22Rv1 (cell line): Measurements from ENCODE around the gene GARNL3.

Source experiments
- ZFX ChIP-seq: fragments of 450-650 bp; IDR thresholded peaks from 2 replicates; pipeline ENCODE4 v1.6.1; 2017; ENCODE audit warnings: antibody characterized with exemption, borderline replicate concordance
- TF ChIP-seq, protein P1 (sequence below): fragments of 450-650 bp; IDR thresholded peaks from 2 replicates; pipeline ENCODE4 v1.5.1; 2017; ENCODE audit warnings: mild to moderate bottlenecking

DNA sequence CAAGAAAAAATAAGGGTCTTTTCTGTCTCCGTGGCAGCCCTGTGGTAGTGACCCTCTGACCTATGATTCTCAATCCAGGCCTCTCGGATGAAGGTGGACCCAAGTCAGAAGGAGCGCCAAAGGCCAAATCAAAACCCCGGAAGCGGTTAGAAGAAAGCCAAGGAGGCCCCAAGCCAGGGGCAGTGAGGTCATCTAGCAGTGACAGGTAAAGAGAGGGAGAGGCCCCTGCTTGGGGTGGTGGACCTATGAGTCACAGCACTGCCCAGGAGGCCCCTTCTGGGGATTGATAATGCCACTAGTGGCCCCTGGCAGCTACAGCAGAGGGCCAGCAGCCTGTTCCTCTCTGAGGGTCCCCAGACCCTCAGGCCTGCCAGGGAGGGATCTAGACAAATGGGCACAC, 126.0 kb downstream of the GARNL3 start:
- TF ChIP-seq, protein P1, sequence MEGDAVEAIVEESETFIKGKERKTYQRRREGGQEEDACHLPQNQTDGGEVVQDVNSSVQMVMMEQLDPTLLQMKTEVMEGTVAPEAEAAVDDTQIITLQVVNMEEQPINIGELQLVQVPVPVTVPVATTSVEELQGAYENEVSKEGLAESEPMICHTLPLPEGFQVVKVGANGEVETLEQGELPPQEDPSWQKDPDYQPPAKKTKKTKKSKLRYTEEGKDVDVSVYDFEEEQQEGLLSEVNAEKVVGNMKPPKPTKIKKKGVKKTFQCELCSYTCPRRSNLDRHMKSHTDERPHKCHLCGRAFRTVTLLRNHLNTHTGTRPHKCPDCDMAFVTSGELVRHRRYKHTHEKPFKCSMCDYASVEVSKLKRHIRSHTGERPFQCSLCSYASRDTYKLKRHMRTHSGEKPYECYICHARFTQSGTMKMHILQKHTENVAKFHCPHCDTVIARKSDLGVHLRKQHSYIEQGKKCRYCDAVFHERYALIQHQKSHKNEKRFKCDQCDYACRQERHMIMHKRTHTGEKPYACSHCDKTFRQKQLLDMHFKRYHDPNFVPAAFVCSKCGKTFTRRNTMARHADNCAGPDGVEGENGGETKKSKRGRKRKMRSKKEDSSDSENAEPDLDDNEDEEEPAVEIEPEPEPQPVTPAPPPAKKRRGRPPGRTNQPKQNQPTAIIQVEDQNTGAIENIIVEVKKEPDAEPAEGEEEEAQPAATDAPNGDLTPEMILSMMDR = no peak
- no peak for TF ChIP-seq ZFX
